Lower leg skin (tissue), 4 donors: ENCODE measurements around the gene THYN1. TPM values are rescaled to one million over a fixed set of nuclear protein-coding genes. Genes with fewer than 3 reads are reported as not detected.
"Not testable (repeated sequence)": the region's sequence is repeated elsewhere in the genome, so short reads cannot be mapped to it uniquely, and the experiment has no call there.

ENCODE experiments used
- DNase-seq, 2 donors: peaks; one replicate each; pipeline ENCODE4 v3.0.0-alpha.2; 2019; ENCODE audit warnings: low spot score in 2 of 2
- H3K4me3 ChIP-seq: fragments of 200-600 bp; sonication (generic); 2 replicates; pipeline ENCODE4 v1.5.1; 2017; ENCODE audit warnings: mild to moderate bottlenecking, low read depth; ENCODE audit not compliant: poor library complexity, severe bottlenecking
- POLR2A ChIP-seq, 2 donors: fragments of 450-650 bp; IDR thresholded peaks; one replicate each; pipeline ENCODE4 v1.6.1; 2016 to 2017; ENCODE audit warnings: antibody characterized with exemption in 2 of 2, mild to moderate bottlenecking in 1 of 2, moderate library complexity in 1 of 2
- WGBS, 2 donors: methylation state at CpG; one replicate each; pipeline ENCODE4 v1.1.5; 2018; 5-methylcytosine and 5-hydroxymethylcytosine counted together
- intact Hi-C: fragments of 100-400 bp; cut with DNase I; formaldehyde crosslinking; loops from one replicate; pipeline ENCODE4 v1.15.0; 2023; ENCODE audit warnings: low total_unique reads
- total RNA-seq, 4 donors: library from RNA; depleted of rRNA; stranded (reverse); fragments of >200 nt; gene quantifications; one replicate each; pipeline ENCODE4 v1.1.0, GENCODE V29; 2016
- TF ChIP-seq, protein P1 (sequence below), 3 donors: fragments of 450-650 bp; IDR thresholded peaks; one replicate each; pipeline ENCODE4 v1.5.1; 2016; ENCODE audit warnings: antibody characterized with exemption in 3 of 3, mild to moderate bottlenecking in 3 of 3, moderate library complexity in 2 of 3

THYN1 gene
- total RNA-seq, 4 donors from 2014 or later, result 9.1 to 35.7 (median 26.2) TPM

DNA sequence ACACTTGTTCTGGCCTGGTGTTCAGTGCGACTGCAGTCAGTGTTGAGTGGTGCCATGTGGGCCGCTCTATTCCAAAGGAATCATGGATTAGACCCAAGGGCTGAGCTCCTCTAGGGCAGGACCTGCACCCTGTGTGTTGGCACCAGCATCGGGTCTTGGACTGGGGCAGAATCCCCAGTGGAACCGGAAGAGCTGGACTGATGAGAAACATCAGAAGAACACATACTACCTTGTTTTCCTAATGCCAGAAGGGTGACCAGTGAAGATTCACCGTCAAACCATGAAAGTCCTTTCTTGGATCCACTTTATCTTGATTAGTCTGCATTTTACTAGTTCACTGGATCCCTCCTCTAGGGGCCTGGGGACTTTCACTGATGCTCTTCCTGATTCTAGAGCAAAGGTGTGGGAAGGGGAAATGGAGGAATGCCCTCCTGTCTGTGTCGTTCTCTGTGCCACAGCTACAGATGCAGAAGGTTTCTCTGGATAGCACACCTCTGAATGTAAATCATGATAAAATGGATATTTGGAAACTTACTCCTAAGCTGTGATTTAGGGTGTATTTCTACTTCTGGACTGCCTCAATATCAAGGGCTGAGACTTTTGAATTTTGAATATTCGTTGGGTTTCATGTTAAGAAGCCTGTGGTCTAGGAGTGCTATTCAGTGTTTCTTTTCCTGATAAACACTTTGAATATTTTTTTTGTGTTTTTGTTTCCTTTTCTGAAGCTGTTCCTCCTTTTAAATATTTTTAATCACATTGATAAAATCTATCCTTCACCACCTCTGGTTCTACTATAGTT is 12.0 kb upstream of the THYN1 start:
- TF ChIP-seq POLR2A (IDR thresholded peaks at IDR 0.05), result no peak
- TF ChIP-seq, protein P1, sequence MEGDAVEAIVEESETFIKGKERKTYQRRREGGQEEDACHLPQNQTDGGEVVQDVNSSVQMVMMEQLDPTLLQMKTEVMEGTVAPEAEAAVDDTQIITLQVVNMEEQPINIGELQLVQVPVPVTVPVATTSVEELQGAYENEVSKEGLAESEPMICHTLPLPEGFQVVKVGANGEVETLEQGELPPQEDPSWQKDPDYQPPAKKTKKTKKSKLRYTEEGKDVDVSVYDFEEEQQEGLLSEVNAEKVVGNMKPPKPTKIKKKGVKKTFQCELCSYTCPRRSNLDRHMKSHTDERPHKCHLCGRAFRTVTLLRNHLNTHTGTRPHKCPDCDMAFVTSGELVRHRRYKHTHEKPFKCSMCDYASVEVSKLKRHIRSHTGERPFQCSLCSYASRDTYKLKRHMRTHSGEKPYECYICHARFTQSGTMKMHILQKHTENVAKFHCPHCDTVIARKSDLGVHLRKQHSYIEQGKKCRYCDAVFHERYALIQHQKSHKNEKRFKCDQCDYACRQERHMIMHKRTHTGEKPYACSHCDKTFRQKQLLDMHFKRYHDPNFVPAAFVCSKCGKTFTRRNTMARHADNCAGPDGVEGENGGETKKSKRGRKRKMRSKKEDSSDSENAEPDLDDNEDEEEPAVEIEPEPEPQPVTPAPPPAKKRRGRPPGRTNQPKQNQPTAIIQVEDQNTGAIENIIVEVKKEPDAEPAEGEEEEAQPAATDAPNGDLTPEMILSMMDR (IDR thresholded peaks at IDR 0.05), result no peak
- intact Hi-C loops, result no loop called here
- no peak for DNase-seq
- H3K4me3 ChIP-seq, result no peak overlapping the region
- WGBS, 2 donors, result 82 to 84% methylated on average over 7 of the region's 7 CpGs

DNA sequence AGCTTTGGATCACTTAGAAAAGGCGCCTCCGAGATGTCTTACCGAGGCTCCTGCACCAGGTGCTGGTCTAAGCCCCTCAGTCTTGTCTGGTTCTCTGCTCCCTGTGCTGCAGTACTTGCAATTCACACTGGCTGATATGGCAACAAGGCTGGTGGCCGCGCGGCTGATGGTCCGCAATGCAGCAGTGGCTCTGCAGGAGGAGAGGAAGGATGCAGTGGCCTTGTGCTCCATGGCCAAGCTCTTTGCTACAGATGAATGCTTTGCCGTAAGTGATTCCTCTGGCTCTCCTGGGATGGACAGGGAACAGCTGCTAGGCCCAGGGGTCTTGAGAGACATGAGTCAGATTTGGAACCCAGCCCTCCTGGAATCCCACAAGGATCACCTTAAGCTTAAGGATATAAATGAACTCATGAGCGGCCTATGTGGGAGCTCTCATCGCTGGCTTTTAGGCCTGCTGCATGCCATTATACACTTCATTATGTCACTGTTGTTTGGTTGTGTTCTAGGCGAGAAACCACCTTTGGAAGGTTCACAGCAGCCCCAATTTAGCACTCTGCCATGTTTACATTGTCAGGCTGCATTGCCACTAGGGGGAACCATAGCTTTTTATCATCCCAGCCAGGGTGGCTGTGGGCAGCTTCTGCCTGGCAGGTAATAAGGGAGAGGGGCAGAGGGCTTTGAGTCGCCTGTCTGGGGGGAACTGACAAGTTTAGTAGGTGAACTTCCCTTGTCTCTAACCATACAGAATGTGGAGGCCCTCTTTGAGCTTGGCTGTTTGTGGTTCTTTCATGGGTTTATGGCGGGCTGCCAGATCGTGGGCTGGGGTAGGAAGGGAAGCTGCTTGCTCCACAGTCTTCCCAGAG is 8.7 kb upstream of the THYN1 start:
- H3K4me3 ChIP-seq, result no peak overlapping the region
- DNase-seq, result no peak
- TF ChIP-seq, protein P1 (IDR thresholded peaks at IDR 0.05), result no peak
- TF ChIP-seq POLR2A (IDR thresholded peaks at IDR 0.05), result no peak
- 90 to 91% methylated on average over 14 of the region's 14 CpGs for WGBS, 2 donors
- intact Hi-C loops, result no loop called here

GRCh38 chr11:134260983-134261382 is 7.8 kb upstream of the THYN1 start:
- TF ChIP-seq POLR2A (IDR thresholded peaks at IDR 0.05), result no peak
- 94 to 95% methylated on average over 16 of the region's 16 CpGs for WGBS, 2 donors

GRCh38 chr11:134260503-134260902 is 7.4 kb upstream of the THYN1 start:
- TF ChIP-seq POLR2A (IDR thresholded peaks at IDR 0.05), result no peak
- TF ChIP-seq, protein P1 (IDR thresholded peaks at IDR 0.05), result no peak

More at GRCh38 chr11:134260983-134261382, 7.8 kb upstream of the THYN1 start:
- DNase-seq, result no peak
- intact Hi-C loops, result no loop called here
- no peak overlapping the region for H3K4me3 ChIP-seq

DNA sequence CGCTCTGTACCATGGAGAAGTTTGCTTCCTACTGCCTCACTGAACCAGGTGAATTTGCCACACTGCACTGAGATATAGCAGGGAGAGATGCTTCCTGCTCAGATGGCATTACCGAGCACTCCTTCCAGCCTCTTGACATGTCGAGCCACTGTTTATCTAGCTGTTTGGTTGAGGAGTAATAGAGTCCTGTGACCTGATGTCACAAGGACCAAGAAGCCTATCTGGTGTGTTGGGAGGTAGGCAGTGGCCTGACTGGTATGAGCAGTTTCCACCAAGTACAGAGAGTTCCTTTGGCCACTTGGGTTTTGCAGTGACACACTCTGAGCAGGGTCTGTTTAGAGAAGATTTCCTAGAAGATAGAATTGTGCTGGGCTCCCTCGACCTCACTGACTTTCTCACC is 5.4 kb upstream of the THYN1 start:
- DNase-seq, result no peak
- 86% methylated on average over 4 of the region's 4 CpGs for WGBS, 2 donors
- intact Hi-C loops, result no loop called here
- TF ChIP-seq, protein P1 (IDR thresholded peaks at IDR 0.05), result no peak
- TF ChIP-seq POLR2A (IDR thresholded peaks at IDR 0.05), result no peak
- H3K4me3 ChIP-seq, result no peak overlapping the region

More at GRCh38 chr11:134260503-134260902, 7.4 kb upstream of the THYN1 start:
- DNase-seq, result no peak
- intact Hi-C loops, result no loop called here
- H3K4me3 ChIP-seq, result no peak overlapping the region

DNA sequence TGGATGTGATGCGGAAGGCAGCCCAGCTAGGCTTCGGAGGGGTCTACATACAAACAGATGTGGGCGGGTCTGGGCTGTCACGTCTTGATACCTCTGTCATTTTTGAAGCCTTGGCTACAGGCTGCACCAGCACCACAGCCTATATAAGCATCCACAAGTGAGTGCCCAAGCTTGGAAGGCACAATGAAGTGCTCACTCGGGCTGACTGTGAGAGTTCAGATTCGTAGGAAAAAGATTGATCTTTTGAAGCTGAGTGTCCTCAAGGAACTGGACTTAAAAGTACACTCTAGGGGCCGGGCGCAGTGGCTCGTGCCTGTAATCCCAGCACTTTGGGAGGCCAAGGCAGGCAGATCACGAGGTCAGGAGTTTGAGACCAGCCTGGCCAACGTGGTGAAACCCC is 3.9 kb upstream of the THYN1 start:
- intact Hi-C loops, result no loop called here
- 90 to 92% methylated on average over 11 of the region's 11 CpGs for WGBS, 2 donors
- DNase-seq, result no peak
- TF ChIP-seq, protein P1 (IDR thresholded peaks at IDR 0.05), result no peak
- H3K4me3 ChIP-seq, result no peak overlapping the region

- WGBS, 2 donors, result 95% methylated on average over 5 of the region's 5 CpGs
- DNase-seq, H3K4me3 ChIP-seq, intact Hi-C loops: not testable (repeated sequence)
These were observed 2.0 kb upstream of the THYN1 start for GRCh38 chr11:134255184-134255561.
